Measurements from ENCODE around the gene TNFSF15. TPM values are rescaled to one million over a fixed set of nuclear protein-coding genes. Genes with fewer than 3 reads are reported as not detected.

TNFSF15 gene
- total and polyA plus RNA-seq, 2 experiments from 2014 or later, result 0.06 to 0.07 TPM

DNA sequence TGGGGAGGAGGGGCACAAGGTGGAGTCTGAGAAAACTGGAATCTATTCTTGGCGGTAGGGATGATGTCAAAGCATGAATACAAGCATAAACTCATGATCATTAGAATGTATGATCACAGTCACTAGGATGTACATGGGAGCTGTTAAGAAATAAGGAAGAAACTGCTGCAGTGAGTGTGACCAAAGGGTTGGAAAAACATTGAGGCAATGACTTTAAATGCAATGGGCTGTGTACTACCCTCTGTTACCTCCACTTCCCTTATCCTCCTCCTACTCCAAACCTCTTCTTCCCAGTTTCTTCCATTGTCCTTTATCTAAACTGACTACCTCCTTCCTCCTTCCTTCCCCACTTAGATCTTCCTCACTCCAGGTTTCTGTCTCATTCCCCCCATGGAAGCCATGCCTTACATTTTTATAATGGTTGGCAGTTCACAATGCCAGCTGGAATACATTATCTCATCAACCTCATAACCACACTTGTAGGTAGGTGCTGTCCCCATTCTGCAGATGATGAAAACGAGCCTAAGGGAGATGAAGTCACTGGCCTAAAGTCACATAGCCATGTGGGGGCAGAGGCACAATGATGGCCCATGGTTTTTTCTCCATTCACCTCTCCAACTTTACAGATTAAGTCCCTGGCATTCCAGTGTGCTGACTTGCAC, 21.9 kb upstream of the TNFSF15 start (continued):
- TF ChIP-seq ZNF462 (CRISPR knock-in tag; IDR thresholded peaks at IDR 0.05) (no peak), ETS1 (IDR thresholded peaks at IDR 0.05) (no peak), REST (IDR thresholded peaks at IDR 0.05; ENCODE audit: unreplicated experiment) (no peak), ZNF114 (CRISPR knock-in tag; IDR thresholded peaks at IDR 0.05) (no peak)

All from GM23338 (cell line).